Right atrium auricular region (tissue), 2 donors: ENCODE results near the gene ESRRB. TPM values are rescaled to one million over a fixed set of nuclear protein-coding genes. Genes with fewer than 3 reads are reported as not detected.

Experiments
- DNase-seq: peaks from one replicate; pipeline ENCODE4 v3.0.0-alpha.2; 2019; ENCODE audit warnings: low spot score
- H3K27ac ChIP-seq, 2 donors: fragments of 200-600 bp; sonication (generic); 1 replicate in 1 of 2; 2 replicates in 1 of 2; pipeline ENCODE4 v1.5.1; 2016 to 2019
- H3K27me3 ChIP-seq, 2 donors: fragments of 200-600 bp; sonication (generic); one replicate each; pipeline versions ENCODE4 v1.5.1 to v1.6.0; 2017 to 2019
- H3K36me3 ChIP-seq: fragments of 200-600 bp; sonication (generic); one replicate; pipeline ENCODE4 v1.5.1; 2016
- H3K4me1 ChIP-seq, 2 donors: fragments of 200-600 bp; sonication (generic); one replicate each; pipeline versions ENCODE4 v1.5.1 to v1.6.0; 2017 to 2019
- H3K4me3 ChIP-seq, 2 donors: fragments of 200-600 bp; sonication (generic); 1 replicate in 1 of 2; 2 replicates in 1 of 2; pipeline ENCODE4 v1.5.1; 2017 to 2019; ENCODE audit warnings: mild to moderate bottlenecking in 1 of 2, moderate library complexity in 1 of 2
- H3K9me3 ChIP-seq, 2 donors: fragments of 200-600 bp; sonication (generic); one replicate each; pipeline ENCODE4 v1.5.1; 2019
- total RNA-seq, 2 donors: library from RNA; depleted of rRNA; stranded (reverse); fragments of >200 nt; gene quantifications; one replicate each; pipeline ENCODE4 v1.1.0, GENCODE V29; 2016
- TF ChIP-seq, protein P1 (sequence below), 2 donors: fragments of 200-600 bp; sonication (generic); IDR thresholded peaks; one replicate each; pipeline ENCODE4 v1.5.1; 2019; ENCODE audit warnings: antibody characterized with exemption in 2 of 2

Gene ESRRB
- total RNA-seq, 2 donors from 2014 or later, result 10.0 to 14.8 TPM

DNA sequence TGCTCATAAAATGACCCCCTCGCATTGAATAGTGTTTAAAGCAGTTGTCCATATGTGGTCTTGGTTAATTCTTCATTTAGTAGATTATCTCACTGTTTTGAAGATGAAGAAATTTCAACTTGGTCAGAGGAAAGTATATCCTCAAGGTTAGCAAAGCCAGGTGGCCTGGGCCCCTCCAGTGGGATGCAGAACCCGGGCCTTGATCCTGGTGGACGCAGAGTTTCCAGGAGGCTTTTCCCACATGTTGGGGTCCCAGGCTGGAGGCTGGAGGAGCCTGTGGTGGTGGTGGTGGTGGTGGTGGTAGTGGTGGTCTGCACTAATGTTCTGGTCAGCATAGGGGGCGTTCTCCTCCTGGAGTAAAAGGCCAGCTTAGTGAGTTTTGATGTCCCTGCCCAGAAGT lies 85.9 kb downstream of the ESRRB start:
- H3K4me1 ChIP-seq, result no peaks in the 10 kb centered on the region
- no peak overlapping the region for H3K4me3 ChIP-seq
- no peaks in the 10 kb centered on the region for H3K27me3 ChIP-seq
- TF ChIP-seq, protein P1, sequence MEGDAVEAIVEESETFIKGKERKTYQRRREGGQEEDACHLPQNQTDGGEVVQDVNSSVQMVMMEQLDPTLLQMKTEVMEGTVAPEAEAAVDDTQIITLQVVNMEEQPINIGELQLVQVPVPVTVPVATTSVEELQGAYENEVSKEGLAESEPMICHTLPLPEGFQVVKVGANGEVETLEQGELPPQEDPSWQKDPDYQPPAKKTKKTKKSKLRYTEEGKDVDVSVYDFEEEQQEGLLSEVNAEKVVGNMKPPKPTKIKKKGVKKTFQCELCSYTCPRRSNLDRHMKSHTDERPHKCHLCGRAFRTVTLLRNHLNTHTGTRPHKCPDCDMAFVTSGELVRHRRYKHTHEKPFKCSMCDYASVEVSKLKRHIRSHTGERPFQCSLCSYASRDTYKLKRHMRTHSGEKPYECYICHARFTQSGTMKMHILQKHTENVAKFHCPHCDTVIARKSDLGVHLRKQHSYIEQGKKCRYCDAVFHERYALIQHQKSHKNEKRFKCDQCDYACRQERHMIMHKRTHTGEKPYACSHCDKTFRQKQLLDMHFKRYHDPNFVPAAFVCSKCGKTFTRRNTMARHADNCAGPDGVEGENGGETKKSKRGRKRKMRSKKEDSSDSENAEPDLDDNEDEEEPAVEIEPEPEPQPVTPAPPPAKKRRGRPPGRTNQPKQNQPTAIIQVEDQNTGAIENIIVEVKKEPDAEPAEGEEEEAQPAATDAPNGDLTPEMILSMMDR (IDR thresholded peaks at IDR 0.05), result no peak
- no peak for DNase-seq
- H3K36me3 ChIP-seq, result no peaks in the 10 kb centered on the region
- no peak overlapping the region for H3K27ac ChIP-seq
- no peaks in the 10 kb centered on the region for H3K9me3 ChIP-seq

DNA sequence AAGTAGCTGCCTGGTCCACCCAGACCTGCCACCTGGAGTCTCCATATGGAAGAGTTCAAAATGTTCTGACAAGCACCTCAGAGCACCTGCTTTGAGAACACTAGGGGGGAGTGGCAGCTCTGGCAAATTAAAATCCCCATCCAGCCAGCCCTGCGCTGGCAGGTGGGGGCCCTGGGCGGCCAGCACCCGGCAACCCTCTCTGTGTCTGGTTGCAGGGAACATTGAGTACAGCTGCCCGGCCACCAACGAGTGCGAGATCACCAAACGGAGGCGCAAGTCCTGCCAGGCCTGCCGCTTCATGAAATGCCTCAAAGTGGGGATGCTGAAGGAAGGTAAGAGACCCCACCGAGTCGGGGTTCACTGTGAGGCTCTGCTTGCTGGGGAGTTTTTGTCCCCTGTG lies 86.4 kb downstream of the ESRRB start:
- Histone ChIP-seq H3K27me3 (no peaks in the 10 kb centered on the region), H3K36me3 (no peaks in the 10 kb centered on the region), H3K4me3 (no peak overlapping the region), H3K4me1 (no peaks in the 10 kb centered on the region), H3K9me3 (no peaks in the 10 kb centered on the region), H3K27ac (no peak overlapping the region)
- DNase-seq, result no peak
- TF ChIP-seq, protein P1 (IDR thresholded peaks at IDR 0.05), result no peak

GRCh38 chr14:76463105-76463504 lies 87.2 kb downstream of the ESRRB start:
- TF ChIP-seq, protein P1 (IDR thresholded peaks at IDR 0.05), result no peak
- DNase-seq, result no peak
- Histone ChIP-seq H3K4me3 (no peak overlapping the region), H3K36me3 (no peaks in the 10 kb centered on the region), H3K4me1 (peaks cover 0 to 8% of the 10 kb centered on the region in 2 donors), H3K27ac (no peak overlapping the region), H3K9me3 (no peaks in the 10 kb centered on the region), H3K27me3 (no peaks in the 10 kb centered on the region)

GRCh38 chr14:76464856-76465255 lies 88.9 kb downstream of the ESRRB start:
- Histone ChIP-seq H3K36me3 (no peaks in the 10 kb centered on the region), H3K9me3 (no peaks in the 10 kb centered on the region), H3K27ac (no peak overlapping the region), H3K4me1 (peaks cover 0 to 10% of the 10 kb centered on the region in 2 donors), H3K27me3 (no peaks in the 10 kb centered on the region), H3K4me3 (no peak overlapping the region)
- TF ChIP-seq, protein P1 (IDR thresholded peaks at IDR 0.05), result no peak
- no peak for DNase-seq

DNA sequence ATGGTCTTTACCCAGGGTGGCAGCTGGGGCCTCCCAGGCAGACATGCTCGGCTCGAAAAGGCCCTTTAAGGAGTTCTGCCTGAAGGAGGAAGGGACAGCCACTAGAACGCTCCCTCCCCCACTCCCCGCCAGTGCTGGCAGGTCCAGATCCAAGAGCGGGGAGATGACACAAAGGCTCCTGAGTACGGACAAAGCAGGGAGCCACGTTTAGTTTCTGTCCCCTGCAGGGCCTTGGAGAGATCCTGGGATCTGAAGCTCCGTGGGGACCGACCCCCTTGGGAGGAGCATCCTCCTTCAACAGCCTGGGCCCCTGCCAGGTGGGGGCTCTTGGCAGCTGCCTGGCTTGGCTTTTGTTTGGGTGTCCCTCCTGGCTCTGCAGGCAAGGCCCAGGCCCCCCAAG lies 89.7 kb downstream of the ESRRB start:
- Histone ChIP-seq H3K27ac (no peak overlapping the region), H3K36me3 (no peaks in the 10 kb centered on the region), H3K9me3 (no peaks in the 10 kb centered on the region), H3K27me3 (no peaks in the 10 kb centered on the region), H3K4me1 (peaks cover 0 to 10% of the 10 kb centered on the region in 2 donors), H3K4me3 (no peak overlapping the region)
- TF ChIP-seq, protein P1 (IDR thresholded peaks at IDR 0.05), result no peak
- no peak for DNase-seq

- Histone ChIP-seq H3K4me1 (peaks cover 0 to 21% of the 10 kb centered on the region in 2 donors), H3K4me3 (no peak overlapping the region), H3K27me3 (no peaks in the 10 kb centered on the region), H3K36me3 (no peaks in the 10 kb centered on the region), H3K27ac (no peak overlapping the region), H3K9me3 (no peaks in the 10 kb centered on the region)
- TF ChIP-seq, protein P1 (IDR thresholded peaks at IDR 0.05), result no peak
- DNase-seq, result no peak
These were observed 91.8 kb downstream of the ESRRB start for GRCh38 chr14:76467711-76468155.
